ENCODE data around the gene PEX14.
"Not testable (repeated sequence)": the region's sequence is repeated elsewhere in the genome, so short reads cannot be mapped to it uniquely, and the experiment has no call there.

Gene PEX14

GRCh38 chr1:10495952-10496351, 21.2 kb downstream of the PEX14 start:
- DNase-seq, result no peak

DNA sequence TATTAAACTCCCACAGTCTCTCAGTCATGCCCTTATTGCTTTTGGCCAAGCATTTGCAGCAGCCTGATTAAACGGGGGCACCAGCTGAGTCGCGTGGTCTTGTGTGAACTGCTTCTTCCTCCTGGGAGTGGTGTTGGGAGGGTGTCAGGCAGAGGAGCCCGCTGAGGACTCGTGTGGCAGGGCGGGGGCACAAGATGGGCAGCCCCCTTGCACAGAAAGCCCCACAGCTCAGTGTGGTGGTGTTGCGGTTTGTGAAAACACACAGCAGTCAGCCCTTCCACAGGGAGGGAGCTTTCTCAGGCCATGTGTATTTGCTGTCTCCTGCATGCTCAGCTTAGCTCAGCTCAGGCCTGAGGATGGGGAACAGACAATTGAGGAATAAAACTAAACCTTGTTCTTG, 22.4 kb downstream of the PEX14 start:
- DNase-seq, result no peak

GRCh38 chr1:10498231-10498630, 23.5 kb downstream of the PEX14 start:
- DNase-seq, result no peak

DNA sequence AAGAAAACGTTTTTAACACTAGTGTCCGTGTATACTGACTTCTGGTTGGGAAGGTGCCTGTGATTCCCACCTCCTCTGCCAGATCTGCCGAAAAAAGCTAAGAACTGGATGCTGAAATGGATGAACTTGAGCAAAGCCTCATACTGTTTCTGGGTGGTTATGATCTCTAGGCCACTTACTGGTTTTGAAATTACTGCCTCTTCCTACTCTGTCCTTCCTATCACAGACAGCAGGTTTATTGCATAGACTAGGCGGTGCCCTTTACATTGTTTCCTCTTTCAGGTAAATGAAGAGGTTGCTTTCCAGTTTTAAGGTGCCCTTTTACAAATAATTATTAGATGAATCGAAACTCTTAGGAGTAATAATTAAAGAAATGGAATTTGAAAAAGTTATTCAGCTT, 27.5 kb downstream of the PEX14 start:
- DNase-seq, result no peak

- no peak for DNase-seq
Observed at GRCh38 chr1:10504249-10504648, 29.5 kb downstream of the PEX14 start.

- DNase-seq, result not testable (repeated sequence)
Observed at GRCh38 chr1:10506046-10506676, 31.4 kb downstream of the PEX14 start.

DNA sequence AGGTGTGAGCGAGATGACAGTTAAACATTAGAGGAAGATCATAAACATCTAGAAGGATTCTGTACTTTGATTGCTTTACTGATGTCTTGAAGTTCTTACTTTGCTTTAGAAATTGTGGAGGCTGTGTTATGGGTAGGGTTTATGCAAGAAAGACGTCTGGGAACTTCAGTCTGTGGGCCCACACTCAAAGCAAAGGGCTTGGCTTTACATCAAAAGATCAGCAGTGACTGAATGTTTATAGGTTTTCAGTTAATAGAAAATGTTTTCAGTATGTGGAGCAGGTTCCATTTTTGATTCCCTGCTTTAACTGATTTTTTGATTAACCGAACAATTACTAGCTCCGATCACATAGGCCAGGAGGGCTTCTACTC, 31.9 kb downstream of the PEX14 start:
- DNase-seq, result no peak

DNA sequence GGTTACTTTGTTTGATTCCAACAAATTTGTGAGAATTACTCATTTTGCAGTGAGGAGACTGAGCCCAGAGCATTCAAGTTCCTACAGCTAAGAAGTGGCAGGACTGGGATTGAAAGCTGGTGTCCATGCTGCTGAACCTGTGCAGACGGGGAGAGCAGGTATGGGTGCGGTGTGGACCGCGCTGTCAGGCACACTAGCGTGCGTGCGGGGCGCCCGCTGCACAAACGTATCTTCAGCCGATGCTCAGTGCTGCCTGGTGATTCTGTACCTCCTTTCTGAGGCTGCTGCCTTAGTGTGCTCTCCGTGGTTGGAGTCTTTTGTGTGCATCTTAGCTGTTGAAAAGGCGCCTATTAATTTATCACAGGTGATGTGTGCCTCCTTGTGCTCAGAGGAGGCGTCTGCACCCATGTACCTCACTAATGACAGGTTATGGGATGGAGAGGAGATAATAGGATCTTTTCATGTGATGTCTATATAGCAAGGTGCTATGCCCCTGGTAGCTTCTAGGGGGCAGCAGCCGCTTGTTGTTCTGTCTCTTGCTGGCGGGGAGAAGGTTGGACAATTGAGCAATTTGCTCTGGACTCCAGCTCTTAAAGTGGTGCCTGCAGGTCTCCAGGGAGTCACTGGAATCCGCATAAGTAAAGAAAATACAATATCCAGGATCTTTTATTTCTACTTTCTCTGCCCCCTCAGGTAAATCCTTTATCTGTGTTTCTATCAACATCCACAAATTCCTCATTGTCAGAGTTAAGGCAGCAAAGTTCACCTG, 32.5 kb downstream of the PEX14 start:
- peak; percentile 61 for DNase-seq

DNA sequence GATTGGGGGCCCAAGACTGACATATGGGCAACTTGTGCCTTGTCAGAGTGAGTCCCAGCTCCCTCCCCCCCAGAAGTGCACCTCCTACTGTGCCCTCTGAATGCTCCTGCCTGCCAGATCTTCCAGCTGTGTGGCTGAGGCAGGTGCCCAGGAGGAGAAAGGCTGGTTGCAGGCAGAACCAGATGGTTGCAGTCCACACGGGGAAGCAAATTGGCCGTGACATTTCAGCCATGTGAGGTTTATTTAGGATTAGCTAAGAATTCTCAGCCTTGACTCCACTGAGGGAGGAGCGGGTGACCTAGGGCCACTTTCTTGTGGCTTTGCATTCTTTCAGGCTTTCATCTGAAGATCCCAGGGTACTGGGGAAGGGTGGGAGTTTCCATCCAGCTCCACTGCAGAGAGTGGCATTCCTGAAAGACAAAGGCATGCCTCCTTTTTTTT, 33.8 kb downstream of the PEX14 start:
- no peak for DNase-seq

GRCh38 chr1:10509809-10510509, 35.2 kb downstream of the PEX14 start:
- DNase-seq, result no peak

DNA sequence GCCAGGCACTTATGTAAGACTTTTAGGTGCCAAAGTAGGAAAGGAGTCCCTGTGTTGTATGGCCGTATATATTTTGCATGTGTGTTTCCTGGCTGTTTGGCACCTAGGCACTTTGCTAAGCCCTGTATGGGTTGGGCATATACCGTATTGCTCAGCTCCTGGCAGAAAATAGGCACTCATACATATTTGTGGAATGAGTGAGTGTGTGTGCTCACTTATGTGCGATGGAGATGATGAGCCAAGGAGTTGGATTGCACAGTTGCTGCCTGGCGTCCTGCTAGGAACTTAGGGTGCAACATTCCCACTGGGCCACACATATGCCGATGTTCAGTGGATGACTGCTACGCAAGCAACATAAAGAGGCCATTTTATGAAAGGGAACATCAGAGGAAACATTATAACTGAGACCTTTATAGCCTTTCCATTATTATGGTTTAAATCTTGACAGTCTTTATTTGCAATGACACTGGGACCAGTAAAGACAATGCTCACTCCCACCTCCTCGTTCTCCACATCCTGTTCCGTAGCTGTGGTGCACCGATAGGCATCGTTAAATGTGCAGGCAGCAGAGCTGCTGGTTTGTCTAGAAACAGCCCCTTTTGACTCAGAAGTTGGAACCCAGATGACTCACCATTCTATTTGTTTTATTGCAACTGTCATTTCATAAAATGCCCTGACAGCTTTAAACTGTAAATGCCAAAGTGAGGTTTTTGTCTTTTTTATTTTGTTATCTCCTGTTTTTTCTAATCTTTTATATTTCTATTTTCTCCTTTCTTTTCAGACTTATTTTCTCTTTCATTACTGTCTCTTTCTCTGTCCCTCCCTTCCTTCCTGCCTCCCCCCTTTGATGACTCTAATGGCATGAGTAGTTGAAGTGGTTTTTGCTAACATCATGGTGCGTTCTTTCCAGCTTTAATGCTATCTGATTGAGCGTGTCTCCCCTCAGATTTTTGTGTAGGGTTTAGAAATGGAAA, 36.1 kb downstream of the PEX14 start:
- peak; percentile 82 for DNase-seq

DNA sequence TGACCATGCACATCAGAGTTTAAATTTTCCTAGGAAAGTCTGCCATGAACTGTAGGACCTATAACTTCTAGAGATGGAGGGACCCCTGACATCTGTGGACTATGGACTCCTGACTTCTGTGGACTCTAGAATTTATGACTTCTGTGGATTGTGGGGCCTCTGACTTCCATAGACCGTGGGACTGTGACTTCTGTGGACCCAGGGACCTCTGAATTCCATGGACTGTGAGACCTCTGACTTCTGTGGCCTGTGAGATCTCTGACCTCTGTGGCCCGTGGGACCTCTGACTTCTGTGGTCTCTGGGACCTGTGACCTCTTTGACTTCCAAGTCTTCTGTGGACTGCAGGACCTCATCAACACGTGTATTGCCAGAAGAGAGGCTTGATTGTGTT, 36.7 kb downstream of the PEX14 start:
- DNase-seq, result no peak

- no peak for DNase-seq
Observed at GRCh38 chr1:10513199-10513598, 38.4 kb downstream of the PEX14 start.

- no peak for DNase-seq
Observed at GRCh38 chr1:10514490-10515235, 39.9 kb downstream of the PEX14 start.

DNA sequence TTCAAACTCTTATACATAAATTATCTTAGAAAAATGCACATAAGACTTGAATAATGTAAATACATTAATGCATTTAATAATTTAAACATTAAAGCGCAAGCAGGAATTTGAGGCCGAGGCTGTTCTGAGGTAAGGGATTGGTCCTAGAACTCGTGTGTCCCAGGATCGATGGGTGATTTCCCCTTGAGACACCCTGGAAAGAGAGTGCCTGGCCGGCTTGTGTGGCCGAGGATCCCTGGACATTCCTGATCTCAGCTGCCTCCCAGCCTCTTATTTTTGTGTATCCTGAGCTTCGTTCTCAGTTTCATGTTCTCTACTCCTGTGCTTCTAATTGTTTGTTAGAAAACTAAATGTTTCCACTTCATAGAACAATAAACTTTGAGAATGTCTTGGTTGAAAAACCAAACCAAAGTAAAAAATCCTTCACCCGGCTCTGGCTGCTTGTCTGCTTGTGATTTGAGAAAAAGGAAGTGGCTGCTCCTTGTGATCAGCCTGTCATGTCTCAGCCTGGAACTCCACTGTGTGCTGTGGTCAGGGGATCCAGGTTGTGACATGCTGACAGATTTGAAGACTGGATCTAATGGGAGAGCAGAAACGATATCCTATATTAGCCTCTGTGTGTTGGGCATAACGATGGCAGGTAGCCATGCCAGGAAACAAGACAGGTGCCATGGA, 40.7 kb downstream of the PEX14 start:
- no peak for DNase-seq

GRCh38 chr1:10515976-10516750, 41.4 kb downstream of the PEX14 start:
- DNase-seq, result no peak

- no peak for DNase-seq
Observed at GRCh38 chr1:10516925-10517676, 42.4 kb downstream of the PEX14 start.

- no peak for DNase-seq
Observed at GRCh38 chr1:10517677-10517982, 42.9 kb downstream of the PEX14 start.

- no peak for DNase-seq
Observed at GRCh38 chr1:10519016-10519417, 44.3 kb downstream of the PEX14 start.

GRCh38 chr1:10520497-10520896, 45.7 kb downstream of the PEX14 start:
- no peak for DNase-seq
